Caco-2 (cell line): ENCODE measurements around the gene CNP. TPM values are rescaled to one million over a fixed set of nuclear protein-coding genes. Genes with fewer than 3 reads are reported as not detected.

ENCODE experiments used
- BruUV-seq: library from RNA; stranded (reverse); fragments of 400-500 nt; replicated peaks from 2 replicates; lab custom pipeline; 2021; lab: Mats Ljungman, UMichigan
- CTCF ChIA-PET: fragments of 300-600 bp; sonication (Branson Sonifier 250); formaldehyde crosslinking; loops from one replicate; lab custom pipeline; 2022; ENCODE audit warnings: antibody characterized with exemption; lab: Charles Lee
- POLR2A ChIA-PET: fragments of 300-600 bp; sonication (Branson Sonifier 250); formaldehyde crosslinking; loops from one replicate; lab custom pipeline; 2022; ENCODE audit warnings: antibody characterized with exemption; lab: Charles Lee
- DNase-seq, 2 experiments: peaks; one replicate each; pipeline versions ENCODE4 v3.0.0 to v3.0.0-alpha.2; 2020 to 2022
- H3K27me3 ChIP-seq: replicated peaks from 2 replicates; pipeline ENCODE4 v1.6.0; 2011; ENCODE audit warnings: low read length; ENCODE audit not compliant: control insufficient read depth, insufficient read depth
- H3K36me3 ChIP-seq: 2 replicates; pipeline ENCODE4 v1.5.1; 2011; ENCODE audit warnings: low read length; ENCODE audit not compliant: control insufficient read depth, insufficient read depth
- H3K4me1 ChIP-seq: fragments of 250-450 bp; sonication (Bioruptor Pico); 2 replicates; pipeline ENCODE4 v1.5.1; 2020; ENCODE audit warnings: mild to moderate bottlenecking
- H3K4me3 ChIP-seq: 2 replicates; pipeline ENCODE4 v1.5.1; 2011; ENCODE audit warnings: low read depth, mild to moderate bottlenecking, control low read depth, low read length
- H3K9me3 ChIP-seq: fragments of 250-450 bp; sonication (Bioruptor Pico); 2 replicates; pipeline ENCODE4 v1.5.1; 2020; ENCODE audit warnings: mild to moderate bottlenecking, moderate library complexity
- H3K27ac Mint-ChIP-seq: one replicate; pipeline ENCODE4 v1.8.0; 2022; ENCODE audit warnings: mixed read lengths; ENCODE audit not compliant: unreplicated experiment
- H3K27me3 Mint-ChIP-seq: one replicate; pipeline ENCODE4 v1.8.0; 2022; ENCODE audit warnings: mixed read lengths; ENCODE audit not compliant: insufficient read depth, unreplicated experiment
- H3K36me3 Mint-ChIP-seq: one replicate; pipeline ENCODE4 v1.8.0; 2022; ENCODE audit warnings: mild to moderate bottlenecking, mixed read lengths; ENCODE audit not compliant: insufficient read depth, unreplicated experiment
- H3K4me1 Mint-ChIP-seq: one replicate; pipeline ENCODE4 v1.8.0; 2022; ENCODE audit warnings: low read depth, mixed read lengths; ENCODE audit not compliant: unreplicated experiment
- H3K4me3 Mint-ChIP-seq: one replicate; pipeline ENCODE4 v1.8.0; 2022; ENCODE audit warnings: mild to moderate bottlenecking, moderate library complexity, mixed read lengths; ENCODE audit not compliant: unreplicated experiment
- H3K9me3 Mint-ChIP-seq: one replicate; pipeline ENCODE4 v1.8.0; 2022; ENCODE audit warnings: mixed read lengths; ENCODE audit not compliant: unreplicated experiment
- CTCF ChIP-seq, 2 experiments: fragments of 200-600 bp in 1 of 2; IDR thresholded peaks; 1 replicate in 1 of 2; 2 replicates in 1 of 2; pipeline versions ENCODE4 v1.5.1 to v1.8.0; 2011 to 2022; ENCODE audit warnings: antibody characterized with exemption in 1 of 2, control low read depth in 1 of 2, inconsistent platforms in 1 of 2, low read depth in 1 of 2, low read length in 1 of 2, mild to moderate bottlenecking in 1 of 2, moderate library complexity in 1 of 2; ENCODE audit not compliant: insufficient read depth in 1 of 2, severe bottlenecking in 1 of 2, unreplicated experiment in 1 of 2
- intact Hi-C: fragments of 100-400 bp; cut with micrococcal nuclease; formaldehyde crosslinking; loops from one replicate; pipeline ENCODE4 v1.10.0; 2022; ENCODE audit not compliant: unreplicated experiment
- total RNA-seq: library from RNA; stranded (reverse); gene quantifications from 2 replicates; pipeline ENCODE4 v1.2.3, GENCODE V29; 2022

Gene CNP
- total RNA-seq, 1 experiment from 2014 or later: 94.5 TPM

DNA sequence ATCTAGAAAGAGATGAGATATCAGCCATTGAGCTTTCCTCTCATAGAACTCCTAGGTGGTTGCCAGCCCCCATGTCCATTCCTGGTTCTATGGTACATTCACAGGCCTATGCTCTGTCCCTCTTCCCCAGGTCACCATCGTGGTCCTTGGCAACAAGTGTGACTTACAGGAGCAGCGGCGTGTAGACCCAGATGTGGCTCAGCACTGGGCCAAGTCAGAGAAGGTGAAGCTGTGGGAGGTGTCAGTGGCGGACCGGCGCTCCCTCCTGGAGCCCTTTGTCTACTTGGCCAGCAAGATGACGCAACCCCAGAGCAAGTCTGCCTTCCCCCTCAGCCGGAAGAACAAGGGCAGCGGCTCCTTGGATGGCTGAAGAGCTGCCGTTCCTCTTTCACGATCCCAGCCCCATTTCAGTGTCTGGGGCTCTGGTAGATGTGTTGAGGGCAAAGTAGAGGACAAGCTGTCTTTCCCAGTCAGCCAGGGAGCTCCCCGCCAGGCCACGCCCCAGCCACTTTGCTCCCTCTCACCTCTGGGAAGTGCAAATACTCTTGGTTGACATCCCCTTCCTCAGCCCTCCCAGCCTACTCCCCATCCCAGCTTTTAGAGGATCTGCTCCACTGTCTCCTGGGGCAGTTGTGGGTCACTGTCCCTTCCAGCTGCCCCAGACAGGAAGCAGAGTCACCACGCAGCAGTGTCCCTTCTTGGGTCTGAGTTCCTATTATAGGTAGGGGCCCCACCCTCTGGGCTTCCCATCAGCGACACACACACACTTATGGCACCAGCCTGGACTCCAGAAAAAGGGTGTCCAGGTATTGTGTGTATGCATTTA is 57.1 kb downstream of the CNP start:
- H3K27me3 ChIP-seq: no peaks in the 10 kb centered on the region
- peaks cover 24% of the 10 kb centered on the region for H3K4me1 ChIP-seq
- POLR2A ChIA-PET: interaction anchor here (1.6 kb wide), 1 partner anchor 93 kb away, joined by 4 read pairs; the partner anchor contains the start of gene ODAD4
- no TSS peak for BruUV-seq
- no peak for TF ChIP-seq CTCF (IDR thresholded peaks at IDR 0.05; ENCODE audit: insufficient read depth in 1 of 2, low read depth in 1 of 2, low read length in 1 of 2, severe bottlenecking in 1 of 2, unreplicated experiment in 1 of 2)
- H3K9me3 ChIP-seq: no peaks in the 10 kb centered on the region
- H3K4me3 ChIP-seq: no peak overlapping the region
- H3K36me3 ChIP-seq: 0 out of 2 replicates have a peak, but pooled peaks cover 4% of the 10 kb centered on the region
- H3K27me3 Mint-ChIP-seq: no peaks in the 10 kb centered on the region
- no peak overlapping the region for H3K4me3 Mint-ChIP-seq
- peaks cover 39% of the 10 kb centered on the region for H3K4me1 Mint-ChIP-seq
- intact Hi-C loops: loop anchor here (2.0 kb wide), 3 partner anchors 39 to 77 kb away; no protein-coding TSS in a partner anchor
- H3K36me3 Mint-ChIP-seq: peaks cover 38% of the 10 kb centered on the region
- H3K9me3 Mint-ChIP-seq: no peaks in the 10 kb centered on the region
- peak overlapping the region; percentile 58 for H3K27ac Mint-ChIP-seq
- CTCF ChIA-PET: interaction anchor here (0.6 to 1.5 kb wide), 3 partner anchors 77 to 494 kb away, joined by 3 to 5 read pairs (median 4); partner anchors contain the start of gene KAT2A
- peak in 1 of 2 experiments; percentile 49 for DNase-seq

- Mint-ChIP-seq H3K36me3 (peaks cover 36% of the 10 kb centered on the region), H3K27me3 (no peaks in the 10 kb centered on the region), H3K27ac (peak overlapping the region; percentile 58), H3K9me3 (no peaks in the 10 kb centered on the region), H3K4me1 (peaks cover 28% of the 10 kb centered on the region), H3K4me3 (peak overlapping the region; percentile 25)
- Histone ChIP-seq H3K9me3 (no peaks in the 10 kb centered on the region), H3K27me3 (no peaks in the 10 kb centered on the region), H3K4me3 (no peak overlapping the region), H3K36me3 (0 out of 2 replicates have a peak, but pooled peaks cover 4% of the 10 kb centered on the region), H3K4me1 (peaks cover 21% of the 10 kb centered on the region)
- ChIA-PET POLR2A (interaction anchor here (1.1 kb wide), 1 partner anchor 59 kb away, joined by 3 read pairs; no protein-coding TSS in a partner anchor), CTCF (interaction anchor here (0.5 to 1.0 kb wide), 3 partner anchors 24 to 125 kb away, joined by 3 to 9 read pairs (median 4); no protein-coding TSS in a partner anchor)
- no peak for TF ChIP-seq CTCF (IDR thresholded peaks at IDR 0.05; ENCODE audit: insufficient read depth in 1 of 2, low read depth in 1 of 2, low read length in 1 of 2, severe bottlenecking in 1 of 2, unreplicated experiment in 1 of 2)
- intact Hi-C loops: loop anchor here (1.0 to 2.0 kb wide), 5 partner anchors 25 to 91 kb away; partner anchors contain the start of gene C17orf113
- DNase-seq: no peak
- BruUV-seq: no TSS peak
These were observed 58.6 kb downstream of the CNP start for GRCh38 chr17:42025191-42025579.

DNA sequence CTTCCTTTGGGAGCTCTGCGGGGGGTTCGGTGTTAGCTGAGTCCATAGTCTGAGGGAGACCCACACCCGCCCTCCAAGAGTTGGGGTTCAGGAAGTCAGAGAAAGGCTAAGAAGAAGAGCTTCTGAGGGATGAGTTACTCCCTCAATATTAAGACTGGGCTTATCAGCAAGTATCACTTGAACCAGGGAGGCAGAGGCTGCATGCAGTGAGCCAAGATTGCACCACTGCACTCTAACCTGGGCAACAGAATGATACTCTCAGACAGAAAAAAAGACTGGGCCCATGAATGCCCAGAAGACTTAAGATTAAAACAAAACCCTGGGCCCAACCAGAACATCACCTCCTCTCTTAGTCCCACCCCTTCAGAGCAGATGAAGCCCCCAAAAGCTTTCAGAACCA is 59.3 kb downstream of the CNP start:
- H3K27me3 Mint-ChIP-seq: no peaks in the 10 kb centered on the region
- BruUV-seq: no TSS peak

More for the DNA sequence above, 59.3 kb downstream of the CNP start:
- Mint-ChIP-seq H3K36me3 (peaks cover 31% of the 10 kb centered on the region), H3K4me1 (peaks cover 28% of the 10 kb centered on the region), H3K4me3 (no peak overlapping the region), H3K9me3 (no peaks in the 10 kb centered on the region), H3K27ac (no peak overlapping the region)
- TF ChIP-seq CTCF (IDR thresholded peaks at IDR 0.05; ENCODE audit: insufficient read depth in 1 of 2, low read depth in 1 of 2, low read length in 1 of 2, severe bottlenecking in 1 of 2, unreplicated experiment in 1 of 2): no peak
- CTCF ChIA-PET: interaction anchor here (1.0 to 1.4 kb wide), 2 partner anchors 42 to 92 kb away, joined by 3 to 6 read pairs; no protein-coding TSS in a partner anchor
- Histone ChIP-seq H3K36me3 (0 out of 2 replicates have a peak, but pooled peaks cover 4% of the 10 kb centered on the region), H3K4me3 (no peak overlapping the region), H3K4me1 (peaks cover 21% of the 10 kb centered on the region), H3K27me3 (no peaks in the 10 kb centered on the region), H3K9me3 (no peaks in the 10 kb centered on the region)
- intact Hi-C loops: loop anchor here (1.0 to 2.0 kb wide), 5 partner anchors 24 to 90 kb away; partner anchors contain the start of gene C17orf113
- POLR2A ChIA-PET: interaction anchor here (1.1 kb wide), 1 partner anchor 60 kb away, joined by 3 read pairs; no protein-coding TSS in a partner anchor
- no peak for DNase-seq
